Natural killer cell (primary cell): ENCODE measurements around the gene NDC1. TPM values are rescaled to one million over a fixed set of nuclear protein-coding genes. Genes with fewer than 3 reads are reported as not detected.
"Not testable (repeated sequence)": the region's sequence is repeated elsewhere in the genome, so short reads cannot be mapped to it uniquely, and the experiment has no call there.

Experiments used
- ATAC-seq, 3 donors: fragments of 150-1000 bp in 2 of 3; fragments of 200-7000 bp in 1 of 3; cut with Tn5 transposase; 1 replicate in 1 of 3; 2 replicates in 2 of 3; pipeline ENCODE4 v1.10.0; 2021; ENCODE audit warnings: mild to moderate bottlenecking in 2 of 3, moderate library complexity in 2 of 3
- DNase-seq, 2 donors: peaks; one replicate each; pipeline versions ENCODE4 v3.0.0 to v3.0.0-alpha.2; 2013 to 2021; ENCODE audit warnings: mixed read lengths in 1 of 2
- H3K27ac ChIP-seq: one replicate; pipeline ENCODE4 v1.5.1; 2013; ENCODE audit warnings: mild to moderate bottlenecking, low read length
- H3K27me3 ChIP-seq: one replicate; pipeline ENCODE4 v1.6.1; 2013; ENCODE audit warnings: low read length; ENCODE audit not compliant: control insufficient read depth, insufficient read depth
- H3K36me3 ChIP-seq: one replicate; pipeline ENCODE4 v1.6.1; 2013; ENCODE audit warnings: low read length; ENCODE audit not compliant: control insufficient read depth, insufficient read depth
- H3K4me1 ChIP-seq: one replicate; pipeline ENCODE4 v1.6.1; 2013; ENCODE audit warnings: low read length; ENCODE audit not compliant: control insufficient read depth, insufficient read depth
- H3K4me3 ChIP-seq: one replicate; pipeline ENCODE4 v1.5.1; 2013; ENCODE audit warnings: low read length
- H3K9me3 ChIP-seq: one replicate; pipeline ENCODE4 v1.6.1; 2013; ENCODE audit warnings: low read length; ENCODE audit not compliant: control insufficient read depth, insufficient read depth
- H3K27ac Mint-ChIP-seq, 2 donors: one replicate each; pipeline ENCODE4 v1.8.0; 2022; ENCODE audit warnings: mild to moderate bottlenecking in 2 of 2, mixed read lengths in 2 of 2, moderate library complexity in 1 of 2
- H3K27me3 Mint-ChIP-seq, 2 donors: one replicate each; pipeline ENCODE4 v1.8.0; 2022; ENCODE audit warnings: low read depth in 2 of 2, mixed read lengths in 2 of 2
- H3K36me3 Mint-ChIP-seq: one replicate; pipeline ENCODE4 v1.8.0; 2022; ENCODE audit warnings: mixed read lengths
- H3K4me1 Mint-ChIP-seq, 2 donors: one replicate each; pipeline ENCODE4 v1.8.0; 2022; ENCODE audit warnings: mixed read lengths in 2 of 2
- H3K4me3 Mint-ChIP-seq: one replicate; pipeline ENCODE4 v1.8.0; 2022; ENCODE audit warnings: mild to moderate bottlenecking, moderate library complexity, mixed read lengths
- H3K9me3 Mint-ChIP-seq, 2 donors: one replicate each; pipeline ENCODE4 v1.8.0; 2022; ENCODE audit warnings: mixed read lengths in 2 of 2
- CTCF ChIP-seq: fragments of 200-600 bp; IDR thresholded peaks from one replicate; pipeline ENCODE4 v1.8.0; 2022; ENCODE audit warnings: antibody characterized with exemption
- WGBS: methylation state at CpG from one replicate; pipeline ENCODE4 v1.1.7; 2013; ENCODE audit warnings: missing lambda C conversion rate; ENCODE audit not compliant: insufficient coverage; 5-methylcytosine and 5-hydroxymethylcytosine counted together
- intact Hi-C: fragments of 100-400 bp; cut with micrococcal nuclease; formaldehyde crosslinking; loops from one replicate; pipeline ENCODE4 v1.14.2; 2022
- total RNA-seq, 4 donors: library from RNA; stranded (reverse); fragments of 120-200 nt in 1 of 4; gene quantifications; one replicate each; pipeline versions ENCODE4 v1.2.3 to v1.2.4, GENCODE V29; 2013 to 2022

NDC1 gene
- total RNA-seq, 3 donors from 2014 or later (not counting 1 experiment from before 2014, with no cell fraction given), result 4.3 to 6.3 (median 5.2) TPM

GRCh38 chr1:53822931-53823330, 15.2 kb downstream of the NDC1 start:
- no peak overlapping the region for H3K27ac Mint-ChIP-seq
- no peak for TF ChIP-seq CTCF
- no peak overlapping the region for H3K4me3 Mint-ChIP-seq
- ATAC-seq (no peak), DNase-seq (no peak)
- H3K4me3 ChIP-seq, result no peak overlapping the region
- WGBS, result 95% methylated on average over 3 of the region's 3 CpGs
- H3K36me3 Mint-ChIP-seq, result no peaks in the 10 kb centered on the region
- H3K4me1 ChIP-seq, result no peaks in the 10 kb centered on the region
- H3K27ac ChIP-seq, result no peak overlapping the region
- peaks cover 5 to 7% of the 10 kb centered on the region in 2 donors for H3K4me1 Mint-ChIP-seq
- H3K36me3 ChIP-seq, result peaks cover 38% of the 10 kb centered on the region
- H3K9me3 ChIP-seq, result no peaks in the 10 kb centered on the region
- no peaks in the 10 kb centered on the region for H3K9me3 Mint-ChIP-seq
- intact Hi-C loops, result no loop called here
- no peaks in the 10 kb centered on the region for H3K27me3 ChIP-seq
- no peaks in the 10 kb centered on the region for H3K27me3 Mint-ChIP-seq

- Mint-ChIP-seq H3K4me3 (no peak overlapping the region), H3K4me1 (peaks cover 5 to 7% of the 10 kb centered on the region in 2 donors), H3K27me3 (no peaks in the 10 kb centered on the region), H3K36me3 (peaks cover 12% of the 10 kb centered on the region), H3K27ac (no peak overlapping the region), H3K9me3 (no peaks in the 10 kb centered on the region)
- no peak for ATAC-seq
- intact Hi-C loops, result no loop called here
- Histone ChIP-seq H3K27me3 (no peaks in the 10 kb centered on the region), H3K36me3 (peaks cover 34% of the 10 kb centered on the region), H3K9me3 (no peaks in the 10 kb centered on the region), H3K27ac (no peak overlapping the region), H3K4me3 (no peak overlapping the region), H3K4me1 (no peaks in the 10 kb centered on the region)
- no peak for DNase-seq
- WGBS, result 96% methylated on average over 5 of the region's 5 CpGs
- no peak for TF ChIP-seq CTCF
Observed at GRCh38 chr1:53821380-53821779, 16.7 kb downstream of the NDC1 start.

- no peaks in the 10 kb centered on the region for H3K27me3 Mint-ChIP-seq
- no peak for TF ChIP-seq CTCF
- Histone ChIP-seq H3K27ac (no peak overlapping the region), H3K4me3 (no peak overlapping the region), H3K36me3 (peaks cover 20% of the 10 kb centered on the region), H3K9me3 (no peaks in the 10 kb centered on the region), H3K27me3 (no peaks in the 10 kb centered on the region), H3K4me1 (no peaks in the 10 kb centered on the region)
- no peak for ATAC-seq
- H3K4me1 Mint-ChIP-seq, result peaks cover 5 to 7% of the 10 kb centered on the region in 2 donors
- intact Hi-C loops, result no loop called here
- H3K36me3 Mint-ChIP-seq, result peaks cover 19% of the 10 kb centered on the region
- H3K27ac Mint-ChIP-seq, result no peak overlapping the region
- DNase-seq, result no peak
- H3K4me3 Mint-ChIP-seq, result no peak overlapping the region
- no peaks in the 10 kb centered on the region for H3K9me3 Mint-ChIP-seq
Observed at GRCh38 chr1:53819387-53819786, 18.7 kb downstream of the NDC1 start.

GRCh38 chr1:53816584-53816983, 21.5 kb downstream of the NDC1 start:
- H3K27ac Mint-ChIP-seq, H3K27ac ChIP-seq, H3K4me3 ChIP-seq, intact Hi-C loops, DNase-seq, H3K27me3 Mint-ChIP-seq, H3K27me3 ChIP-seq, H3K4me1 ChIP-seq, H3K4me3 Mint-ChIP-seq, H3K9me3 ChIP-seq, ATAC-seq, H3K9me3 Mint-ChIP-seq: not testable (repeated sequence)
- Mint-ChIP-seq H3K4me1 (peaks cover 7 to 10% of the 10 kb centered on the region in 2 donors), H3K36me3 (peaks cover 26% of the 10 kb centered on the region)
- peaks cover 12% of the 10 kb centered on the region for H3K36me3 ChIP-seq
- WGBS, result 100% methylated on average over 1 of the region's 1 CpG

GRCh38 chr1:53815484-53815883, 22.6 kb downstream of the NDC1 start:
- H3K27me3 Mint-ChIP-seq, H3K27ac ChIP-seq, H3K4me1 ChIP-seq, H3K4me3 ChIP-seq, DNase-seq, H3K9me3 Mint-ChIP-seq, ATAC-seq, H3K4me3 Mint-ChIP-seq, H3K9me3 ChIP-seq, H3K27ac Mint-ChIP-seq, intact Hi-C loops, H3K27me3 ChIP-seq: not testable (repeated sequence)
- 79% methylated on average over 1 of the region's 1 CpG for WGBS
- peaks cover 26% of the 10 kb centered on the region for H3K36me3 Mint-ChIP-seq
- peaks cover 14% of the 10 kb centered on the region for H3K36me3 ChIP-seq
- H3K4me1 Mint-ChIP-seq, result peaks cover 7 to 14% of the 10 kb centered on the region in 2 donors
